Measurements from ENCODE around the gene SSNA1.
A peak's percentile ranks its signal among the peaks of the same experiment; 100 is the strongest.

The SSNA1 gene

DNA sequence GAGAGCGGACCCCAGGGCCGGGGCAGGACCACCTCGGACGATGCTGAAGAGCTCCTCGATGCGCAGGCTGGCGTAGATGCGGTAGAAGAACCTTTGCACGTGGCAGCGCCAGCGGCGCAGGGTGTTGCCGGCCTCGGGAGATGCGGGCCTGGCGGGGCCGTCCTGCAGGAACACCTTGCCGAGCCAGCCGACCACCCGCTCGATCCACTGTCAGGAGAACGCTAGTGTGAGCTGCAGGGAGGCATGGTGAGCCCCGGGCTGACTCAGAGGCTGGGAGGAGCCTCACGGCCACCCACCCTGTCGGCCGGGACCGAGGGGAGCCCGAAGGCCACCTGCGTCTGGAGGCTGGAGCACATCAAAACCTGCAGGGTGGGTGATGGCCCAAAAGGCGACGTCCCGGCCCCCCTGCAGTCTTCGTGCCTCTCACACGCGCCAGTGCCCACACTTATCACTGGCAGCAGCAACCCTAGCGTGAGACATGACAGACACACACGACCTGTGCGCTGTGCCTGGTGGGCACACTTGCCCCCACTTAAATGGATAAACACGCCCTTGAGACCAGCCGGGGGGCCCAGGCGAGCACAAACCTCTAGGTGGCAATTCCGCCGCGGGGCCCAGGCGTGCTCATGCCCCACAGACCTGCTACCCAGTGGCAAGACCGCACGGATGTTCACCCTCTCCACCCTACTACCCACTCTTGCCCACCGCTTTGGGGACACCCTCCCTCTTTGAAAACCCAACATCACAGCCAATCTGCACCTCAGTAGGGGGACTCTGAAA lies 3.4 kb upstream of the SSNA1 start:
- no peak for DNase-seq

DNA sequence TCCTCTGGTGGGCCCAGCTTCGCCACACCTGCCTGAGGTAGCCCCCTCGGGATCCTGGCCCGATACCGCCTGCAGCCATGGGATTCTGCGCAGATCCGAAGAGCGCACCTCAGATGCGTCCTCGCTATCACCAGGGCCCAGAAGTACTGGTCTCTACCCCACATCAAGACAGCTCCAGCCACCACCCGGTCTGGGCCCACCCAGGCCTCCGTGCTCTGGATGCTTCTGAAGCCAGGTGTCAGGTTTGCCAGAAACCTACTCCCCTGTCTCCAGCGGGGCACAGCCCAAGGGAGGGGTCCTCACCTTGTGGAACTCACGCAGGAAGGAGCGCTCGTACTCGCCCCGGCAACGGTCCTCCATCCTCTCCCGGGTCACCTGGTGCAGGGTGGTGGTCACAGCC lies 2.6 kb upstream of the SSNA1 start:
- DNase-seq: no peak

DNA sequence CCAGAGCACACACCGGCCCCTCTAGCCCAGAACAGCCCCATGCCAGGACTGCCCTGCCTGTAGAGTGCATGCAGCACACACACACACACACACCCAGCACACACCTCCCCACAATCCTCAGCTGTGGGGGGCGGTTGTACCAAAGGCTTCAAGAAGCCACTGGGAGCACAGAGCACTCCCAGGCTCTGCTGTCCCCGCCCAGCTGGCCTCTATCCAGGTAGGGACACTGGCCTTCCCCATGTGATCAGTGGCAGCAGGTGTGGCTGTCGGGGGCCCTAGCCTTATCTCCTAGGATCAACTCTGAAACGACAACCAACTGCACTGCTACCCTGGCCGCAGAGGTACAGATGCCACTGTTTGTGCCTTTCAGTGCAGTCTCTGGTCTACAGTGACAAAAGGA lies 2.1 kb upstream of the SSNA1 start:
- no peak for DNase-seq

DNA sequence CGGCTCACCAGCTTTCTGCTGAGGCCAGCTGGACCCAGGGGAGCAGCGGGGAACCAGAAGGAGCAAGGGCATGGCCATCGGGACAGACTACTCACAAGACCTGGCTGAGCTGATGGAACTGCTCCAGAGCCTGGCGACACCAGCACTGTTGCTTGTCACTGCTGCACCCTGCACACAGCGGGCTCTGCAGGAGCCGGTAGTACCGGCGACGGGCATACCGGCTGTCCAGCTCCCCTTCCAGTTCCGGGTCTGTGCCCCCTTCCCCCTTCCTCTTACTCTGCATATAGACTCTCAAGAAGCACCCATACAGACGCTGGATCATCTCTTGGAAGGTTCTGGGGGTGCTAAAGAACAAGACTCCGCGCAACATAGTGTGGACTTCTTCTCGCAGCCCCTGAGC lies 1.1 kb upstream of the SSNA1 start:
- DNase-seq: no peak

DNA sequence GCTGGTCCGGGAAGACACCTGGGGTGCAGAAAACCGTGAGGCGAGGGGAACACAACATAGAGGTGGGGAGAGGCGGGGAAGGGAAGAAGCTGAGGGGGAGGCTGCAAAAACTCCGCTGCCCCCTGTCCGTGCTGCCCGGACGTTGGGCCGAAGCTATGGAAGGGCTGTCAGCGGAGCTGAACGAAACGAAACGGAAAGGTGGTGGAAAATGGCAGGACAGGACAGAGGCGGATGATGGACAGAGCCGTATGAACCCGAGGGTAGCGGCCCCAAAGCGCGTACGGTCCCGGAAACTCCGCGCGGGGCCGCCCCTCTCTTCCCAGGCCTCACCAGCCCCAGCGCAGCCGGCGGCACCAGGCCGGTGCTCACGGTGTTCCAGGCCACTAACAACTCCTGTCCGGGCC lies 388 bp upstream of the SSNA1 start:
- DNase-seq: no peak

DNA sequence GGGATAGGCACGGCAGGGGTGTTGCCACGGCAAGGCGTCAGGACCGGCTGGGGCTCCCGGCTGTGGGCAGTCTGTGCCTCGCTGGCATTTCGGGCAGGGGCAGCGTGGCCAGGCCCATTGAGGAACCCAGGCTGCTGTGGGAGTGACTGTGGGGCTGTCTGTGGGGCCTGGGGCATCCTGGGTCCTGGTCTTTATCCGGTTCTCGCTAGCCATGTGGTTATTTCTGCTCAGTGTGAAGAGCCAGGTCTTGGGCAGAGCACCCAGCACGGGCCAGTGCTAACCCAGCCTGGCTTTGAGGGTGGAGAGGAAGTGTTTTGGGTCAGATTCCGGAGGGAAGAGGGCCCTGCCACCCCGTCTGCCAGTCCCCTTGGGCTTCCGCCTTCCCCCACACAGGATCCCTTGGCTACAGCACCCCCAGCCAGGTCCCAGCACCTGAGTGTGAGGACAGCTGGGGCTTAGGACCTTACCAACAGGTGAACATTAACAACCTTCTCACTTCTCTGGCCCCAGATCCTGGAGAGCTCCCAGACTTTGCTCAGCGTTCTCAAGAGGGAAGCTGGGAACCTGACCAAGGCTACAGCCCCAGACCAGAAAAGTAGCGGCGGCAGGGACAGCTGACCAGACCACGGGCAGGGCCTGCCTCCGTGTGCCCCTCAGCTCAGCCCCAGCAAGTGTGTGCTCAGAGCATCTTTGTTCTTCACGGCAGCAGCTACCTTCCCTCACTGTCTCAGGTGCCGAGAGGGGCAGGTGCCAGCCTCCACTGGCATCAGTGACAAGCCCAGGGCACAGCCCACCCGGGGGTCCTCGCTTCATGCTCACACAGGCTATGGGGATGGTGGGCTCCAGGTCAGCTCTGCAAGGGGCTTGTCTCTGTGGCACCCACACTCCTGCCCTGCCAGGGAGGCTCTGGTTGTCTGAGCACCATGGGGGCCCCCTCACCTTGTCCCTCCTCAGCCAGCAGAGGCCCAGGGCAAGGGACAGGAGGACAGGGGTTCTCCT lies 1.1 kb downstream of the SSNA1 start:
- no peak for DNase-seq

DNA sequence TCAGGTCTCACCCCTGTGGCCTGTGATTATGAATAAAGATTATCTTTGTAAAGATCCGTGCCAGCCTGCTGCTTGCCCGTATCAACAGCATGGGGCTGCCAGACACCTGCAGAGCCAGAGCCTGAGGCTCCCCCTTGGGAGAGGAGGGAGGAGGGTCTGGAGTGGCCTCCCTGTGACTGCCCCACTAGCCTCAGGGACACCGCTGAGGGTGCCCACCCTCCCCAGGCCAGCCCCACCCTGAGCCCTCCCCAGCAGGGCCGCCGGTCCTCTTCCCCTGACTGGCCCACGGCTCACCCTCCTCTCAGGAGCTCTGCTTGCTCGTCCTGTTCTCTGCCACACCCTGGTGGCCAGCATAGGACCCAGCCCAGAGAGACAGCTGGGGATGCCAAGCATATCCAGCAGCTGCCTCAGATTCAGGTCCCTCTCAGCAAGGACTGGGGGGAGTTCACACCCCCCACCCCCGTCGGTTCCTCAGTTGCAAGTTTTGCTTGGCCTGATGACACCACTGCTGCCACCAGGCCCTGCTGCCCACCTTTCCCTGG lies 1.9 kb downstream of the SSNA1 start:
- DNase-seq: no peak

DNA sequence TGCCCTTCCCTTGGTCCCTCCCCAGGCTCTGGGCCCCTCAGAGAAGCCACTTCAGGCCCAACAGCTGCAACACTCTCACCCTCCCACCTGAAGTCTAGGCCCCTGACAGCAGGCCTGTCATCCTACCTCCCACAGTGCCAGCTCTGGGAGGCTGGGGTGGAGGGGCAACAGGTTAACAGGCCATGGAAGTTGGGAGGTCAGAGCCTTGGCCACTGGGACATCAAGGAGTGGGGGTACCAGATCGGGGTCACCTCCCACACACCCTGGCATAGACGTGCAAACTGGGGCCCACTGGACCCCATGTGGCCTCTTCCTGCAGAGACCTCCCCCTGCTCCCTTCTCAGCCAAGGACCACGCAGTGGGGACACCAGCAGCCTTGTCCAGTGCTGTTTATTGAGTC lies 2.8 kb downstream of the SSNA1 start:
- DNase-seq: no peak

DNA sequence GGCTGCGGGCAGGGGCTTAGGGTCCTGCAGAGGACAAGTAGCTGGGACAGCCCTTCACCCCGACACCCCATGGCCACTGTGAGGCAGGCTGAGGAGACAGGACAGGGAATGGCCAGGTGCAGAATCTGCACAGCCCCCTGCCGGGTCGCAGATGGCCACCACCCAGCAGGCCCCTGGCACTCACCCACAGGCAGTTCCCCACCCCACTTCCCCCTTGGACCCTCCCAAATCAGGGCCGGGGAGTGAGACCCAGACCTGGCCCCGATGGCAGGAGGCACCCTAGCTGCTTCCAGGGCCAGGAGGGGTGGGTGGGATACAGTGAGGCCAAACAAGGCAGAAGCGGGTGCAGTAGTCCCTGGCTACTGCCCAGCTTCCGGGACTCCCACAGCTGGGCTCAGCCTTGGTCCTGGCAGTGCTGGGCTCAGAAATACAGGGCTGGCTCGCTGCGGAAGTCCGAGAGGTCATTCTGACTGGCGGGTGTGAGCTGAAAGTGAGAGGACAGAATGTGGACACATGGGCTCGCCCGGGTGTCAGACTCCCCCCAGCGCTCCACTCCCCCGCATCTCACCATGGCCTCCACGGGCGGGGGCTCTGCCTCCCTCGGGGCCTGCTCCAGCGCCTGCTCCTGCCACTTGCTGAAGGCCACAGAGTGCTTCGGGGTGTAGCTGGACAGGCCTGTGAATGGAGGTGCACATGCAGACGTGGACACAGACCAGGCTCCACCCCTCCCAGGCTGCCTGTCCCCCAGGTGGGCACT lies 3.4 kb downstream of the SSNA1 start:
- no peak for DNase-seq

DNA sequence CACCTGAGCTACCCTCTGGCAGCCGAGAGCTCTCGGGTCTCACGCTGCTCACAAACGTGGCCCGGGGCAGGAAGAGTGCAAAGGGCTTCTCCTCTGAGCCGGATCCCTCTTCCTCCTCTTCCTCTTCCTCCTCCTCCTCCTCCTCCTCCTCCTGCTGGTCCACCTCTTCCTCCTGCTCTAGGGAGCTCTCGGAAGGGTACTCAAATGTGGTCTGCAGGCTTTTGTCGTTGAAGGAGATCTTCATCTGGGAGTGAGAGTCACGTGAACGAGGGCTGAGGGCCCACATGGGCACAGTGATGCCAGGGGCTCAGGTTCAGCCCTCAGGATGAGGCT lies 3.9 kb downstream of the SSNA1 start:
- no peak for DNase-seq

DNA sequence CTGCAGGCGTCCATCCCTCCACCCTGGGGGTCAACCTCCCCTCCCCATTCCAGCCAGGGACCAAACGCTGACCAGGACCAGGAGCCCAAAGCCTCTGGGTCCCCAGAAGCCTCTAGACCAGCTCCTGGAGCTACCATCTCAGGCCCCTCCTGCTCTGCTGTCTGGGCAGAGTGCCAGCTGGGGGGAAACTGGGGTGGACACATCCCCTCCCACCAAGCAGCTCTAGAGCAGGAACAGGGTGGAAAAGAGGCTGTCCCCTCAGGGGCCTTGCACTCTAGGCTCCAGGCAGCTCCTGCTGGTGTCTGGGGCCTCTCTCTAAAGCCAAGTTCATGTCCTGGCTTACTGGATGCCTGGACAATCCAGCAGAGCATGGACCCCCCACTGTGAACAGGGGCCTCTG lies 4.4 kb downstream of the SSNA1 start:
- no peak for DNase-seq

DNA sequence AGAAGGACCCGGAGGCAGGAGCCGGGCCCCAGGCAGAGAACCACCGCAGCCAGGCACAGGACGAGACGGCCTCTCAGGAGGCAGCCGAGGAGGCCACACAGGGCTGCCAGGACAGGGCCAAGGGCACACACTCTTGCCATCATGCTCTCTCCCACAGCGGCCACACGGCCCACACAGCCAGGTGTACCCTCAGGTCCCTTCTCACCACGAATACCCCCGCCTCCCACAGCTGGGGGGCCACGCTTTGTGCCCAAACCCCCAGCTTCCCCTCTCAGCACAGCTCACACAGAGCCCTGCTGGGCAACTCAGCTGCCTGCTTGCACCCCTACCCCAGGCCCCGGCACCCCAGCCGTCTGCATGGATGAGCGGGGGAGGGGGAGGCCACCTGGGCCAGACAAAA lies 5.3 kb downstream of the SSNA1 start:
- no peak for DNase-seq

DNA sequence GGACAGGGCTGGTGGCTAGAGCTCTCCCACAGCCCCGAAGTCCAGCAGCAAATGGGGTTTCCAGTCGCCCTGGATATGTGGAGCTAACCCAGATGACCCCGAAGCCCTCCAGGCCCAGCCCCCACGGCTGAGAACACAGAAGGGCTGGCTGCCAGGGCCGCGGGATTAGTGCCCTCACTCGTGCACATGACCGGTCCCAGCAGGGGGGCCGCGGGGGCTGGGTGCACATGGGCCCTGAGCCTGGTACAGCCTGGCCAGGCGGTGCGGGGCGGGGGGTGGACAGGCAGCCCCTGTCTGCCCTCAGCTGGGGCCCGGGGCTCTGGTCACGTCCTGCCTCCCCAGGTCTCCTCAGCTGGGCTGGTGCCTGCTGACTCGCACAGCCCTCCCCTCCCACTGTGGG lies 5.9 kb downstream of the SSNA1 start:
- no peak for DNase-seq

DNA sequence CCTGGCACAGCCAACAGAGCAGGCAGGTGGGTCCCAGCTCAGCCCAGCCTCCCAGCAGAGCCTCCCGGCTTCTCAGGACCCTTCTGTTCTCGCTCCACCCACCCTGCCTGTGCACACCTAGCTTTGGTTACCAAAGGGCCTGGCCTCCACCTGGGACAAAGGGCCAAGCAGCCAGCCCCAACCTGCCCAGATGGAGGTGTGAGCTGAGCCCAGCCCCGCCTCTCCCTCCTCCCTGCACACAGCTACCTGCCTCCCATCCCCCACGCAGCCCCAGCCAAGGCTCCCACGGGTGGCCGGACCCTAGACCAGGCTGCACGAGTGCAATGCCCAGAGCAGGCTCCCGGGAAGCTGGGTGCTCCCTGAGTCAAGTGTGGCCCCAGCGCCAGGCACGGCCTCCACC lies 6.4 kb downstream of the SSNA1 start:
- DNase-seq: no peak

DNA sequence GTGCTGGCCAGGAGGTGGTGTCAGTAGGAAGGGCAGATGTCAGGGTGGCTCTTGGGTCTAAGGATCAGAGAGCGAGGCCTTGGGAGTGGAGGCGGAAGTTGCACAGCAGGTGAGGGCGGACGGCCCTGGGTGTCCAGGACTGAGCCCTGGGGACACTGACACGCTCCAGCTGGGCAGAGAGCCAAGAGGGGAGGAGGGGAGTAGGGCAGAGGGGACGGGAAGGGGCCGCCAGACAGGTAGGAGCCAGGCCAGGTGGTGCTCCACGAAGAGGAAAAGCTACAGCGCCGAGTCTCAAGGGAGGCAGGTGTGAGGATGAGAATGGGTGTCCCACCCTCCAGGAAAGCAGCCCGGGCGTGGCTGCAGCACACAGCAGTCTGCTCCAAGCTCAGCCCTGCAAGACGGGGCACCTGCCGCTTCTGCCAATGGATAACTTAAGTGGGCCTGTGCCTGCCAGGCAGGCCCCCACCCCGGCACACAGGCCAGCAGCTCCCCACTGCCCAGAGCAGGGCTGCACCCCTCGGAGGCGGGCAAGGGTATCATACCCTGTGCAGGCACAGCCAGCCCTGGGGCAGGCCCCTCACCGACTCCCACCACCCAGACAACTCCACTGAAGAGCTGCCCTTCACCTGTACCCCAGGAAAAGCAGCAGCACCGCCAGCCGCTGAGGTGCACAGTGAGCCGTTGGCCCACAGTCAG lies 7.2 kb downstream of the SSNA1 start:
- DNase-seq: no peak

DNA sequence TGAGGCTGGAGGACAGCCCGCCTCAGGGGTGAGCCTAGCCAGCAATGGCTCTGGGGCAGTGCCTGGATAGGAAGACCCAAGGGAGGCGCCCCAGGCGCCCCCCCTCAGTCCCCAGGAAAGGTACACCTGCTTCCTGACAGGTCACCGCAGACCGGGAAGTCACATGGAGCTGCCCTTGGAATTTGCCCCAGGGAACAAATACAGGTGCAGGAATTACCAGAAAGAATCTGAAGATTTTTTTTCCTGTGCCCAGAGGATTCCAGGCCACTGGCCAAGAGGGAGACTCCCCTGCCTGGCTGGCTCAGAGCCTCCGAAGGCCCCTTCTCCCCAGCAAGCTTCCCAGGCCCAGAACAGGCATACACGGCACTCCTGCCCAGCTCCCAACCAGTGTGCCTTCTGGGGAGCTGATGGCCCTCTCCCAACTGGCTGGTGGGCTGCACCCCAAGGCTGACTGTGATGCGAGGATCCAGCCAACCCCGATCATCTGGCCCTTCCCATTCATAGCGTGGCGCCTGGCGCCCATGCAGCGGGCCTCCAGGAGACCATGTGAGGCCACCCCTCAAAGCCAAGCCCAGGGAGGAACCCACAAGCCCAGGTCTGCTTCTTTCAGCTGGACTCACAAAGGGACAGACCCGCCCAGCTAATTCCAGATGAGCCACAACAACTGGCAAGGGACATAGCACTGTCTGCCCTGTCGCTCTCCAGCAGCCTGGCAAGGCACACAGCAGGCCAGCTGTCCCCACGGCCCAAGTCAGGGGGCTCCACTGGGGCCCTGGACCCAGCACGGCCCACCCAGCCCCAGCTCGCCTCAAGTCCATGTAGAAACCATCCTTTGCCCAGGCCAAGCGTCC lies 9.8 kb downstream of the SSNA1 start:
- no peak for DNase-seq

DNA sequence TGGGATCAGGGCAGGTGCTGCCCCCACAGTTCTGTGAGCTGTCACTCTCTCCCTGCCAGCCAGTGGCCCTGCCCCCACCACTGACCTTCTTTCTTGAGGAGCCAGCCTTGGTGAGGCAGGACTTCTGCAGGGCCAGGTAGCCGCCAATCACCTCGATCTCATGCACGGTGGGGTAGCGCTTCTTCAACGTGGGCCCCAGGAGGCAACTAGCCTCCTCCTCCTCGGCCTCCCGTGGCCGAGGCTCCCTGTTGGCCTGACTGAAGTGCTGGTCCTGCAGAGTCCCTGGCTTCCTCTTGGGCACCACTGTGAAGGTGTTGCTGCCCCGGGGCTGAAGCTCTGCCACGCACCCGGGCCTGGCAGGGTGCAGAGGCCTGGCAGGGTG lies 10.4 kb downstream of the SSNA1 start:
- no peak for DNase-seq

DNA sequence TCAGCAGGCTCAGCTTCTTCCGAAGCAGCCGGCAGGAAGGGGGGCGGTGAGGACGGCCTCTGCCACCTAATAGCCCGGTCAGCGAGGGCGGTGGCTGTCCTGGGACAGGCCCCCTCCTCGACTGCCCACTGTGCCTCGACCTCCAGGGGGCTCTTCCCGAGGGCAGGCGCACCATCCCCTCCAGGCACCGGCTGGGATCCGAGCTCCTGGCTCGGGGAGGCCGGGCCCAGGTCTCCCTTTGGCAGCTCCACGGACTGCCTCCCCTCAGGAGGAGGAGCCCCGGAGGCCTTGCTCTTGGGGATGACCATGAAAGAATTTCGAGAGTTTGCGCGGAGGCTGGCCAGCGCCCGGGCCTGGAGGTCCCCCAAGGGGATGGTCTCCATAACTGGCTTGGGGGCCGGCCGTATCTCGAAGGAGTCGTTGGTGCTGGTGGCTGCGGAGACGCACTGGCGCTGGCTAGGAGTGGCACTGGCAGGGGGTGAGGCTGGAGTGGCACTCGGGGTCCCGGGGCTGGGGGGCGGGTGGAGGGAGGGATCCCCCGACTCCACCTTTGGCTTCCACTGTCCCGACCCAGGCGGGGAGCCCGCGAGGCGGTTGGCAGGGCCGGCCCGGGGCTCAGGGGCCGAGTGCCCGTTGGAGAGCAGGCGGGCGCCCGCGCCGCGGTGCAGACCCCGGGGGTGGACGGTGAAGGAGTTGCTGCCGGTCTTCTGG lies 11.1 kb downstream of the SSNA1 start:
- DNase-seq: no peak

DNA sequence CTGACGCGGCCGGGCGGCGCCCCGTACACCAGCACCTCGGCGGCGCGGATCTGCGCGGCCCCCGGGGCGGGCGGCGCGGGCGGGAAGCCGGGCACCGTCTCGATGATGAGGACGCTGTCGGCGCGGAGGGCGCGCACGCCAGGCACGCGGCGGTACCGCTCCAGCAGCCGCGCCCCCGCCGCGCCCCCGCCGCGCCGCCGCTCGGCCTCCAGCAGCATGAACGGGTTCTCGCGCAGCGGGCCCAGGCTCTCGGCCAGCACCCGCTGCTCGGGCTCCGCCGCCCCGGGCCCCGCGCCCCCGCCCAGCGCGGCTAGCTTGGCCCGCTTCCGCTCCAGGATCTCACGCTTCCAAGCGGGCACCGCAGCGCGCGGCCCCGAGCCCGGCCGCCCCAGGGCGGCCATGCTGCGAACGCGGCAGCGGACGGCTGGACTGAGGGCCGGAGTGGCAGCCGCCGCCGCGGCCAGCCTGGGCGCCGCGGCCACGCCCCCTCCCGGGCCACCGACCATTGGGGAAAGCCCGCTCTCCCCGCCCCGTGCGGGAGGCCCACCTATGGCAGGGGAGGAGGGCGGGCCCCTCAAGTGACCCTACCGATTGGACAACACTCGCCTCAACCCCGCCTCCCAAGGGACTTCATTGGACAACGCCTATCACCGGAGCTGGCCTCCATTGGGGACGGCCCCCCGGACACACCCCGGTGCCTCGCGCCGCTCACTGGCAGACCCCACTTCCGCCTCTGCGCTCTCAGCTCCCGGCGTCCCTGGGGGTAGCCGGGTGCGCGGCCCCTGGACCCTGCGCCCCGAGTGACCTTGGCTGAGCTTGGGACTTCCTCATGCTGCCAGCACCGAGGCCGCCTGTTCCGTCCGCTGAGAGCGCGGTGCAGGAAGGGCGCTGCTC lies 12.1 kb downstream of the SSNA1 start, which contains the start of gene TPRN:
Gene TPRN (minus strand): TSS at position 431 of the 894 bp plus-strand sequence. CDS start 30 bp downstream, at position 401.
- peak; percentile 99 for DNase-seq
